ENCODE measurements around the gene RBM4B. TPM values are rescaled to one million over a fixed set of nuclear protein-coding genes. Genes with fewer than 3 reads are reported as not detected.
A peak's percentile ranks its signal among the peaks of the same experiment; 100 is the strongest.
"Not testable (repeated sequence)": the region's sequence is repeated elsewhere in the genome, so short reads cannot be mapped to it uniquely, and the experiment has no call there.

RBM4B gene
- total RNA-seq, 1 donor from 2014 or later = 8.1 TPM

GRCh38 chr11:66643745-66644437 lies 33.8 kb downstream of the RBM4B start:
- no peak for ATAC-seq
- DNase-seq (ENCODE audit: low spot score) = no peak

DNA sequence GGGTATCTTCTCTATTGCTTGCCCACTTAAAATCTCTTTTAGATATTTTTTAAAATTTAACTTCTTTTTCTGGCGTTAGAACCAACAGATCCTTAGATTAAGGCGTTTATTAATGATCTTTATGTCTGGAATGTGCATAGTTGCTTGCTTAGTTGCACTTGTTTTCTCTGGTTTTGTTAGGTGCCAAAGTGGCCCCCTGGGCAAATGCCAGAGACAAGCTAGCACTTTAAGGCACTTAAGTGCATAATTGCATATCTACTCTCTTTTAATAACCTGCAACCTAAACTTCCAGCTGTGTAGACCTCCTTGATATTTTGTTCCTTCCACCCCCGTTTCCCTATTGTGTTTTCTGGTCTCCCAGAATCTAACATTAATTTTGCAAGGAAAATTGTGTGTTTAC lies 35.9 kb downstream of the RBM4B start:
- no peak for DNase-seq (ENCODE audit: low spot score)
- no peak for ATAC-seq

- ATAC-seq; DNase-seq (ENCODE audit: low spot score): not testable (repeated sequence)
Measured at GRCh38 chr11:66639814-66640340, 37.8 kb downstream of the RBM4B start.

GRCh38 chr11:66639066-66639813 lies 38.4 kb downstream of the RBM4B start:
- DNase-seq (ENCODE audit: low spot score) (no peak), ATAC-seq (peak; percentile 1)

GRCh38 chr11:66638177-66639065 lies 39.3 kb downstream of the RBM4B start, which contains the start of gene RBM4:
RBM4 (plus strand) TSS chr11:66638703; CDS start chr11:66639712, 1,009 bp downstream.
- peak; percentile 91 for ATAC-seq
- DNase-seq (ENCODE audit: low spot score) = peak; percentile 99

- peak; percentile 14 for ATAC-seq
- no peak for DNase-seq (ENCODE audit: low spot score)
Measured at GRCh38 chr11:66637557-66638176, 40.0 kb downstream of the RBM4B start.

DNA sequence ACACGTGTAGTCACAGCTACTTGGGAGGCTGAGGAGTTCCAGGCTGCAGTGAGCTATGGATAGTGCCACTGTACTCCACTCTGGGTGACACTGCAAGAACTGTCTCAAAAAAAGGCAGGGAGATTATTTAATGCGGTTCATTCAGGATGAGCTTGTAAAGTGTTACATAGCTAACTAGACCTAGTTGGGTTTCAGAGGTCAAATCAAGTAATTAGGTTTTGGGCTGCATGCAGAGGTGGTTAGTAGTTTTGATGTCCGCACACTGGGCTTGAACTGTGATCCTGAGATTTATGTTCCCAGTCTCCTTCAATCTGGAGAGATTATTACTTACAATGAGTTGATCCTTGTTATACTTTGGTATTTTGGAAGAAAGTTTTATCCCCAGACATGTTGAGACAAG lies 41.3 kb downstream of the RBM4B start:
- ATAC-seq = no peak

DNA sequence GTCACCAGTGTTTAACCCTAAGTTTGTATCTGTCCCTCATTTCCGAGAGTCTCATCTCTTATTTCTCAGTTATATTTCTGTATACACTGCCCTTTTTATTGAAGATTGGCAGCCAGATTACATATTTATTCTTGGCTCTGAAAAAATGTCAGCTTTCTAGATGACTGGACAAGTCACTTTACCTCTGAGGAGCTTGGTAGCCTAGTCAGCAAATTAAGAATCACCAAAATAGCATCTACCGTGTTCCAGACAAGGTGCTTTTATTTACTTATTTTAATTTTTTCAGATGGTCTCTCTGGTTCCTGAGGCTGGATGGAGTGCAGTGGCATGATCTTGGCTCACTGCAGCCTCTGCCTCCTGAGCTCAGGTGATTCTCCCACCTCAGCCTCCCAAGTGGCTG lies 44.7 kb downstream of the RBM4B start:
- ATAC-seq (no peak), DNase-seq (ENCODE audit: low spot score) (no peak)

More for the DNA sequence above, 41.3 kb downstream of the RBM4B start:
- DNase-seq (ENCODE audit: low spot score) = no peak

GRCh38 chr11:66631883-66632282 lies 45.8 kb downstream of the RBM4B start:
- ATAC-seq (no peak), DNase-seq (ENCODE audit: low spot score) (no peak)

GRCh38 chr11:66629356-66629755 lies 48.3 kb downstream of the RBM4B start:
- ATAC-seq = no peak
- DNase-seq (ENCODE audit: low spot score) = no peak

DNA sequence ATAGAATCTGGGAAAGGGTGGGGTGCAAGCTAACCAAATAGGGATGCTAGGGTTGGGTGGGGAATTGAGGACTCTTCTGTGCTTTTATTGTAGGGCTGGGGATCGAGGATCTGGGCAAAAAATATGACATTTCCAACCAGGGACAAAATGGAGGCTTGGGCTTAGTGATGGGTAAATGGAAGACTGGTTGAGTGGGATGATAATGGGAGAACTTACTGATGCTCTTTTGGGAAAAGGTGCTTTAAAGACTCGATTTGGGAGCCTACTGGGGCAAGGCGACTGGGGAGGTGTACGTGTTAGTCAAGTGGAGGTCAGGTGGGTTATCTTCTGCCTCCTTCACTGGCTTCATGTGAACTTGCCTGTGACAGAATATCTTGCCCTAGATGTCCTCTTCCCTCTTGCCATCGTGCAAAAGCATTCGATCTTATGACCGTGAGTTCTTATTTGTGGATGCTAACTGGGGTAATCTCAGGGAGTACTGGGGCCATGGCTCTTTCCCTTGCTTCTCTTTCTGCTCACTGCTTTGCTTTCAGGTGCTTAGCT lies 49.6 kb downstream of the RBM4B start:
- ATAC-seq (no peak), DNase-seq (ENCODE audit: low spot score) (no peak)

- DNase-seq (ENCODE audit: low spot score) (no peak), ATAC-seq (no peak)
Measured at GRCh38 chr11:66626926-66627325, 50.8 kb downstream of the RBM4B start.

GRCh38 chr11:66626382-66626781 lies 51.3 kb downstream of the RBM4B start:
- ATAC-seq (no peak), DNase-seq (ENCODE audit: low spot score) (no peak)

- ATAC-seq (no peak), DNase-seq (ENCODE audit: low spot score) (no peak)
Measured at GRCh38 chr11:66625752-66626149, 51.9 kb downstream of the RBM4B start.

DNA sequence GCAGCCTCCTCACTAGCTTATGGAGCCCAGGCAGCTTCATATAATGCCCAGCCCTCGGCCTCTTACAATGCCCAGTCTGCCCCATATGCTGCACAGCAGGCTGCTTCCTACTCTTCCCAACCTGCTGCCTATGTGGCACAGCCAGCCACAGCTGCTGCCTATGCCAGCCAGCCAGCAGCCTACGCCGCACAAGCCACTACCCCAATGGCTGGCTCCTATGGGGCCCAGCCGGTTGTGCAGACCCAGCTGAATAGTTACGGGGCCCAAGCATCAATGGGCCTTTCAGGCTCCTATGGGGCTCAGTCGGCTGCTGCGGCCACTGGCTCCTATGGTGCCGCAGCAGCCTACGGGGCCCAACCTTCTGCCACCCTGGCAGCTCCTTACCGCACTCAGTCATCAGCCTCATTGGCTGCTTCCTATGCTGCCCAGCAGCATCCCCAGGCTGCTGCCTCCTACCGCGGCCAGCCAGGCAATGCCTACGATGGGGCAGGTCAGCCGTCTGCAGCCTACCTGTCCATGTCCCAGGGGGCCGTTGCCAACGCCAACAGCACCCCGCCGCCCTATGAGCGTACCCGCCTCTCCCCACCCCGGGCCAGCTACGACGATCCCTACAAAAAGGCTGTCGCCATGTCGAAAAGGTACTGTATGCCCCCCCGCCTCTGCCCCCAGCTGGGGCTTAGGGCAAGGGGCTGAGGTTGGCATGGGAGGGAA lies 52.5 kb downstream of the RBM4B start:
- ATAC-seq (peak; percentile 6), DNase-seq (ENCODE audit: low spot score) (no peak)

DNA sequence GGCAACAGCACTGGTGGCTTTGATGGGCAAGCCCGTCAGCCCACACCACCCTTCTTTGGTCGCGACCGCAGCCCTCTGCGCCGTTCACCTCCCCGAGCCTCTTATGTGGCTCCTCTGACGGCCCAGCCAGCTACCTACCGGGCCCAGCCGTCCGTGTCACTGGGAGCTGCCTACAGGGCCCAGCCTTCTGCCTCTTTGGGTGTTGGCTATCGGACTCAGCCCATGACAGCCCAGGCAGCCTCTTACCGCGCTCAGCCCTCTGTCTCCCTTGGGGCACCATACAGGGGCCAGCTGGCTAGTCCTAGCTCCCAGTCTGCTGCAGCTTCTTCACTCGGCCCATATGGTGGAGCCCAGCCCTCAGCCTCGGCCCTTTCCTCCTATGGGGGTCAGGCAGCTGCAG lies 53.2 kb downstream of the RBM4B start:
- DNase-seq (ENCODE audit: low spot score) (no peak), ATAC-seq (peak; percentile 12)

DNA sequence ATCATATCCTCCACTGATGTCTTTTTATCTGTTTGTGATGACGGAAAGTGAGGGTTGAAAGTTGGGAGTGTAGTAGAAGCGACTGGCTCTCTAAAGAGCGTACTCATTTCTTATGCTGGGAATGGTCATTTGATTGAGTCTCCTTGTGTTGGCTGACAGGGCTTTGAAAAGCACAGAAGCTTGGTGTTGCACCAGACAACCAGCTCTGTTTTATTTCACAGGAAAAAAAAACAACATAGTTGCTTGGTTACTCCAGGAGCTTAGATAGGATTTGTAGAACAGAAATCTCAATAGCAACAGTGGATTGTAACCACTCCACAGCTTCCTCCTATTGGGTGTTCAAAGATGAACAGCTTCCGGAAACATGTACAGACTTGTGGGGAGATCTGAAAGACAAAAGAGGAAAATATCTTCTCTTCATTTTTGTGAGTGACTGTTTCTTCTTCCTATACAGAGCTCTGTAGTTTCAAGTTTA lies 58.6 kb downstream of the RBM4B start:
- DNase-seq (ENCODE audit: low spot score) = no peak
- no peak for ATAC-seq

DNA sequence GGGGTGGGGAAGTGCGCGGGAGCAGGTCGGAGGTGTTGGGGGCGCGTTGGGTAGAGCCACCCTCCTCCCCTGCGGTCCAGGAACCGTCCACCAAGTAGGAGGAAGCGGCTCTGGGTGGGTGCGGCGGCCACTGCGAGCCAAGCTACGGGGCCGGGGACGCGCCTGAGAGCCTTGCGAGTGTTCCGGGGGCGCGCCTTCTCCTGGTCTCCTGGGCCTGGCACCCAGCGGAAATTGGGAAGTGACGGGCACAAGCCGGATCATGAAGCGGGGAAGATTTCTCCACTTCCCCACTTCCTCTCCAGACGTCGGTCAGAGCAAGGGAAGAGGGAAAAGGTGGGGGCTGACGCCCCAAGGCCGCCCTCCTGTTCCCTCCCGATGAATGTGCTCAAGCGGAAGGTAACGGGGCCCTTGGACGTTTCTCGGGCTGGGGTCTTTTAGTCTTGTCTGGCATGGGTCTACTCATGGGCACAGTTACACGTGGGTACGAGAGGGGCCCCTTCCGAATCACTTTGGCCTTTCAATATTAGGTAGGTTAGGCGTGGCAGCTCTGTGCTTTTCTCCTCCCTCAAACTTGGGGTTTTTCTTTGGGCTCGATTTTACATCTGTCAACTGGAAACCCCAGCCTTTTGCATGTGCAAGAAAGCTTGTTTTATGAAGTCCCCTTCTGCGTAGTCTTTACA lies 60.4 kb downstream of the RBM4B start:
- ATAC-seq (peak; percentile 28), DNase-seq (ENCODE audit: low spot score) (no peak)
